Ovary (tissue), 3 donors: Measurements from ENCODE around the gene GGA1.

Experiments
- CTCF ChIP-seq, 3 donors: fragments of 450-650 bp in 2 of 3; fragments of 200-600 bp in 1 of 3; IDR thresholded peaks; one replicate each; pipeline versions ENCODE4 v1.5.1 to v1.8.0; 2016 to 2022; ENCODE audit warnings: antibody characterized with exemption in 3 of 3, mild to moderate bottlenecking in 1 of 3
- EP300 ChIP-seq: sonication (generic); formaldehyde crosslinking; IDR thresholded peaks from one replicate; pipeline ENCODE4 v1.6.1; 2017; ENCODE audit warnings: antibody characterized with exemption
- POLR2A ChIP-seq: fragments of 450-650 bp; IDR thresholded peaks from one replicate; pipeline ENCODE4 v1.6.1; 2017; ENCODE audit warnings: antibody characterized with exemption, mild to moderate bottlenecking, moderate library complexity
- donor health status: DM: no; HTN: no; CAD: no.

- no peak for TF ChIP-seq CTCF (IDR thresholded peaks at IDR 0.05)
- no peak for TF ChIP-seq POLR2A
- TF ChIP-seq EP300 = no peak
These were observed 46.1 kb downstream of the GGA1 start for GRCh38 chr22:37654563-37655251.
